NCI-H2107 treated with DMSO at 0.1 percent for 48 hours (cell line): ENCODE data around the gene MAPK7.

Experiments used
- DNase-seq: peaks from one replicate; lab custom pipeline; 2025; ENCODE audit not compliant: unreplicated experiment; lab: John Stamatoyannopoulos, UW

Gene MAPK7

GRCh38 chr17:19378416-19379360 is at the start of gene MAPK7:
Gene MAPK7, plus strand, starts transcription at chr17:19378498. Its CDS starts 403 bp downstream, at chr17:19378901.
- DNase-seq: no peak

GRCh38 chr17:19329136-19329535 is 49.2 kb upstream of the MAPK7 start:
- no peak for DNase-seq

- DNase-seq: no peak
Measured at GRCh38 chr17:19329839-19330238, 48.5 kb upstream of the MAPK7 start.

DNA sequence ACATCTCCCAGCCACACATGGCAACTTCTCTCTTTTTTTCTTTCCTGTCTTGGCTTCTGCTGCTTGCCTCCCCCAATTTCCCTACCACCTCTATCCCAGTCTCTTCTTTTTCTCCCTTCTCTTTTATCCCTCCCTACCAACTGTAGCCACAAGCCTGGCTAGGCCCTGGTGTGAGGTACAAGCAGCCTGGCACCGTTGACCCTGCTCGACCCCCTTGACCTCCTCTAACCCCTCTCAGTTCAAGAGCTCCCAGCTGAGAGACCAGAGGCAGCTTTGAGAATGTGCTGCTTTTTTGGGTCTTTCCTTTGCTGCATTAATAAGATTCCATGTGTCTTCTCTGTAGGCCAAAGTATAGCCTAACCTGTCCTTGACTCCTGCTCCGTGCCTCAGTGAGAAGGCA is 48.0 kb upstream of the MAPK7 start:
- DNase-seq: no peak

GRCh38 chr17:19331134-19331533 is 47.2 kb upstream of the MAPK7 start:
- no peak for DNase-seq

- DNase-seq: no peak
Measured at GRCh38 chr17:19331543-19332245, 46.6 kb upstream of the MAPK7 start.

DNA sequence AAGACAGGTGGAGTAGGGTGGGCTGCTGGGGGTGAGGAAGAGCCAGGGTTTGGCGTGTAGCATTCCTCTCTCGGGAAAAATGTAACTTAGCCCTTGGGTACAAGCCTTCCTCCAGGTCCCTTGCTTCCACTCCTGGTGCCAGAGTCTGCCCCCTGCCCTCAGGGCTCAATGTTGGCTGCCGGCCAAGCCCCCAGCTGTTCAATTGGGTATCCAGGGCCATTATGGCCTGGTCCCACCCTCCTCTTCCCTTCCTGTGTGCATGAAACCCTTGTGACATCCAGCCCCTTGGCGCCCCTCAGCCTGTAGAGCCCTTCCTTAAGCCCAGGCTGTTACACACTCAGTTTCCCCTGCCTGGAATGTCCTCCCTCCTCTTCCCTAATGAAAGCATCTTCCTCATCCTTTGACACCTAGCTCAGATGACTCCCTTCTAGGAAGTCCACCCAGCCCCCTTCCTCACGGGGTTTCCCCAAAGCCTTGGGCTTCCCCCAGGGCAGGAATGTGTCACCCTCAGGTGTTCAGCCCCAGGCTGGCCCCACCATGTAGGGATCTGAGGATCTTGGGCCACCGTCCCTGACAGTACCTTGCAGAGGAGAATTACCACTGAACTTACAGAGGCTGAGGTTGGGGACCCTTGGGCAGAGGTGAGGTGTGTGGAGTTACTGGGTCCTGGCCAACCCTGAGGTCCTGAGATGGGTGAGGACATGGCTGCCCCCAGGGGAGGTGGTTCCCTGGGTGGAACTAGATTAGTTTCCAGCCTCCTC is 45.7 kb upstream of the MAPK7 start:
- DNase-seq: no peak

- no peak for DNase-seq
Measured at GRCh38 chr17:19333132-19333440, 45.2 kb upstream of the MAPK7 start.

DNA sequence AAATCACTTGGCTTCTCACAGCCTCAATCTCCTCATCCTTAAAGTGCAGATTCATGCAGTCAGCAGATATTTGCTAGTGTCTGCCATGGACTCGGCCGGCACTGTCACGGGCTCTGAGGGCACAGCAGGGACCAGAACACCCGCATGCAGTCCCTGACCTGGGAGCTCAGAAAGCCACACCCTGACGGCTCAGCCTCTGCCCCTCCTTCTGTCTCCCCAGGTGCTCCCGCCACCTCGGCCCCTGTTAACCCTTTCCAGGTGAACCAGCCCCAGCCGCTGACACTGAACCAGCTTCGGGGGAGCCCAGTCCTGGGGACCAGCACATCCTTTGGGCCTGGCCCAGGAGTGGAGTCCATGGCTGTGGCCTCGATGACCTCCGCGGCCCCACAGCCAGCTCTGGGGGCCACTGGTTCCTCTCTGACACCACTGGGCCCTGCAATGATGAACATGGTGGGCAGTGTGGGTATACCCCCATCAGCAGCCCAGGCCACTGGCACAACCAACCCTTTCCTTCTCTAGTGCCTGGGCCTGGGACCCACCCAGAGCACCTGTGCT is 44.5 kb upstream of the MAPK7 start:
- DNase-seq: no peak

DNA sequence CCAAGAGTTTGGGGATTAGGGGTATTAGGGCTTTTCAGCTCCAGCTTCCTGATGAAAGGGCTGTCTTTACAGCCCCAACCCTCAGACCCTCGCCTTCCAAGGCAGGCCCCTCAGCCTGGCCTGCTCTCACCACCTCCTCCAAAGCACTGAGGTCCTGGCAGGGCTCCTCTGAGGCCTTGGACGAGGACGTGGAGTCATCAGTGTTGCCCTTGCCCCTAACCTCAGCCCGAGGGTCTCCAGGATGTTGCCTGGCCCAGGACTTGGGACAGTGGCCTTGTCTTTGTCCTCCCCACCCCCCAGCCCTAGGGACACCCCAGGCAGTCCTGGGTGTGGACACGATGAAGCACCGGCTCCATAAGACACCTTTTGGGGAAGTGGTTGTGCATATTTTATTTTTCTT is 44.0 kb upstream of the MAPK7 start:
- DNase-seq: no peak

DNA sequence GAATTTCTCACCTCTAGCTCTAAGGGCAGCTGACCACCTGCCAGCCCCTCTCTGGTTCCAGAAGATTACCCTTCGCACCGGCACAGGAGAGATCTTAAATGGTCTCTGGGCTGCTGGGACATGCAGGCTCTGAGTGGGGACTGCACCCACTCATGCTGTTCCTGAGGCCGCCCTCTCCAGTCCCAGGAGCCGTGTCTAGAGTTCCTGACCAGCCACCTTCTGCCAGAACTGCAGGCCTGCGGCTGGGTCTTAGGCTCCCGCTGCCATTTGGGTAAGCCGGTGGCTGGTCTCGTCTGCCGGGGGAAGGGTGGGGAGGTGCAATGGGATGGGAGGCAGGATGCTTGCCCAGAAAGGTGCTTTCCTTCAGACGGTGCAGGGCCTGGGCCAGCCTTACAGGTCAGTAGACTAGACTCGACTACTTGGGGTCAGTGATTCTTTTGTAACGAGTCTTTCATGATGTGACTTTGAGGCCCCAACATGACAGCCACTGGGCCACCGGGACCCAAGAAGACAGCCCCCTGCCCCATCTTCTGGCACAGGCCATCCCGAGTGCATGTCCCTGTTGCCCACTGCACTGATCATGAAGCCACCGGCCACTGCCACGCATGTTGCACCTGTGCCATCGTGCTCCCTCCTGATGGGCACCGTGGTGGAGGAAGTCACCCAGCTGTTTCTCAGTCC is 42.2 kb upstream of the MAPK7 start:
- no peak for DNase-seq

DNA sequence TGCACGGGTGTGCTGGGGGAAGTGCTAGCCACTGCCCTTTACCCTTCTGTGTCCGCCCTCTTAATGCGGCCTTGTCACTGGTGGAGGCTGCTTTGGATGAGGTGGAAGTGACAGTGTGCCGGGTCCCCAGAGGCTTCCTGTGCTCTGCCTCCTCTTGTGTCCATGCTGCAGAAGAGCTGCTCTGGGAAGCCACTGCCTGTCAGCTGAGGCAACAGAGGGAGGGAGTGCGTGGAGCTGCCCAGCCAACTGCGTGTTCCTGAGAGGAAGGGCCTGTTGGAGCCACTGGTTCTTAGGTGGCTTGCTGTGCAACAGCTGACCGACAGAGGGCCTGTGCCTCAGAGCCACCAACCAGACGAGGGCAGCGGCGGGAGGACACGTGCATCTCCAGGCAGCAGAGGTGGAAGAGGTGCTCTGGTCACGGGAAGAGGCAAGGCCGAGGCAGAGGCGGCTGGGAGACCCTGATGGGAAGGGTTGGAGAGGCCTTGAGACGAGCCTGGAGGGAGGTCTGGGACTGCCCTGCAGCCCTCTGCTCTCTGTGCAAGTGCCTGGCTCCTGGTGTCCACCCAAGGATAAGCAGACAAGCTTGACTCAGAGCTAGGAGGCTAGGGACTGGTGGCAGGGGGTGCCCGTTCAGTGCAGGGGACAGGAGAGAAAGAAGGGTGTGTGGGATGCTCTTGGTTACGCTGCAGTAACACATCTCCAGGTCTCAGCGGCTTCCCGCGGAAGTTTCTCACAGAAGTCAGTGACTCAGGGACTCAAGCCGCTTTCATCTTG is 41.2 kb upstream of the MAPK7 start:
- DNase-seq: no peak

GRCh38 chr17:19337712-19338023 is 40.6 kb upstream of the MAPK7 start:
- no peak for DNase-seq

GRCh38 chr17:19338031-19338990 is 40.0 kb upstream of the MAPK7 start:
- DNase-seq: no peak

DNA sequence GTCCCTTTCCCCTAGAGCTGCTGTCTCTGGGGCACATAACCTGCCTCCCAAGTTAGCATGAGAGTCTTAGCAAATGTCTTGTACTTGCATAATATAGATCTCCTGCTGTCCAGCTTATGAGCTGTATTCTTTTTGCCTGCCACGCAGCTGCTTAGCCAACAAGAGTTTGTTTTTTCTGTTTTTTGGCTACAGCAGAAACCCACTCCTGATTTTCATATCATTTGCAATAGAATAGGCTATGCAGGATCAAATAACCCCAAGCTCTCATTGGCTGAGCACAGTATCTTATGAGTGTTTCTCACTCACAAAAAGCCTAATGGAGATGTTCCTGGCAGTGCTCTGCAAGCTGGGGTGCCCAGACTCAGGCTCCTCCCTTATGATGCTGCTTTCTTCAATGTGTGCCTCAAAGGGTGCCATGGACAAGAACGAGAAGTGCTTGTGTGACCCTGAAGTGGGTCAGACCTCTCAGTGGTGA is 38.9 kb upstream of the MAPK7 start:
- DNase-seq: no peak

DNA sequence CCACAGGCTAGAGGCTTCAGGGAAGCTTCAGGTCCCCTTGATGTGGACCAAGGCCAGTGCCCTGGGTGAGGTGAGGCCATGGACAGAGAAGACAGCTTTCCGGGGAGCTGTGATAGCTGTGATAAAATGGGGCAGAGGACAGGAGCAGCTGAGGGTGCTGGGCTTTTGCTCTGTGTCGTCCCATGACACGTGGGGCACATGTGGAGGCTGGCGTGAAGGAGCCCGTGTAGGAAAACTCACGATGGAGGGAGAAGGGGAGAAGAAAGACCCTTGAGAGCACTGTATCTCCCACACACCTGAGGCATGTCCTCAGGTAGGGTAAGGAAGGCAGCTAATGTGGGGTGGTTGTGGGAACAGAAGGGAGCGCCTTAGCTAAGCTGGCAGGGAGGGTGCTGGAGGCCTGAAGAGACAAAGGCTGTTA is 37.1 kb upstream of the MAPK7 start:
- no peak for DNase-seq

- DNase-seq: no peak
Measured at GRCh38 chr17:19341641-19342610, 36.4 kb upstream of the MAPK7 start.
